ENCODE data around the gene BABAM2. TPM values are rescaled to one million over a fixed set of nuclear protein-coding genes. Genes with fewer than 3 reads are reported as not detected.

The BABAM2 gene
- total RNA-seq: 27.5 and 35.7 TPM in 2 replicates

GRCh38 chr2:27890146-27890923, at the start of gene BABAM2, which contains the start of gene RBKS:
Gene BABAM2 (plus strand): TSS chr2:27890729. CDS start chr2:27894557, 3,828 bp downstream.
Gene RBKS (minus strand): TSS chr2:27890387. CDS start chr2:27890345, 42 bp downstream.

Other genes with a start within 250 kb of the BABAM2 start
- 16.0 and 25.4 TPM in 2 replicates for gene SUPT7L, start 227.1 kb upstream of the BABAM2 start, total RNA-seq
- 18.1 and 22.4 TPM in 2 replicates for gene SLC4A1AP, start 226.8 kb upstream of the BABAM2 start, total RNA-seq
- gene MRPL33, start 119.0 kb upstream of the BABAM2 start, total RNA-seq: 115 and 118 TPM in 2 replicates
- 0.56 and 1.4 TPM in 2 replicates for gene RBKS, start 342 bp upstream of the BABAM2 start, total RNA-seq

Measured in epithelial cell of alveolus of lung (primary cell).